SKM-1 treated with dmso at 0.1 percent for 144 hours (cell line): ENCODE data around the gene TXN2.

Source experiments
- DNase-seq: peaks from one replicate; lab custom pipeline; 2025; ENCODE audit not compliant: unreplicated experiment; lab: John Stamatoyannopoulos, UW

TXN2 gene, protein sequence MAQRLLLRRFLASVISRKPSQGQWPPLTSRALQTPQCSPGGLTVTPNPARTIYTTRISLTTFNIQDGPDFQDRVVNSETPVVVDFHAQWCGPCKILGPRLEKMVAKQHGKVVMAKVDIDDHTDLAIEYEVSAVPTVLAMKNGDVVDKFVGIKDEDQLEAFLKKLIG

DNA sequence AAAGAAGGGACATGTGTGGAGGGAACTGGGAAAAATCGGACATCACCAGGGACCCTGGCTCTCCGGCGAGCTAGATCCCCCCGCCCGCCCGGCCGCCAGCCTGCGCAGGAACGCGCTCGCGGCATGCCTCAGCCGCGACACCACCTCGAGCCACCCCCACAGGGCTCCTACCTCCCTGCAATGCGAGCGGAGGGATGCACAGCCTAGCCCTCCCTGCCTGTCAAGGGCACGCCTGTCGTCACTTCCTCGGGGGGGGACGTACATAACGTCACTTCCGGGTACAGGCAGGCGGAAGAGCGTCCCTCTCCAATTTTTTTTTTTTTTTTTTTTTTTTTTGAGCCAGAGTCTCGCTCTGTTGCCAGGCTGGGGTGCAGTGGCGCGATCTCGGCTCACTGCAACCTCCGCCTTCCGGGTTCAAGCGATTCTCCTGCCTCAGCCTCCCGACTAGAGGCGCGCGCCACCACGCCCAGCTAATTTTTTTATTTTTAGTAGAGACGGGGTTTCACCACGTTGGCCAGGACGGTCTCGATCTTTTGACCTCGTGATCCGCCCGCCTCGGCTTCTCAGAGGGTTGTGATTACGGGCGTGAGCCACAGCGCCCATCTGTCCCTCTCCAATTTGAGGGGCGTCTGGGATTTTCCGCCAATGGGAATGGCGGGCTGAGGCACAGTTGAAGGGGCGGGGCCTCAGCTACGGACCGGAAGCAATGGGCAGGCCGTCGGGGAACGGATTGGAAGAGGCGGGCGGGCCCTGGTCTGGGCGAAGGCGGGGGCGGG lies at the start of gene TXN2:
TSS of gene TXN2 (minus strand) at position 248 of the 776 bp plus-strand sequence. CDS start 803 bp downstream, outside the sequence.
- peak; percentile 97 for DNase-seq

DNA sequence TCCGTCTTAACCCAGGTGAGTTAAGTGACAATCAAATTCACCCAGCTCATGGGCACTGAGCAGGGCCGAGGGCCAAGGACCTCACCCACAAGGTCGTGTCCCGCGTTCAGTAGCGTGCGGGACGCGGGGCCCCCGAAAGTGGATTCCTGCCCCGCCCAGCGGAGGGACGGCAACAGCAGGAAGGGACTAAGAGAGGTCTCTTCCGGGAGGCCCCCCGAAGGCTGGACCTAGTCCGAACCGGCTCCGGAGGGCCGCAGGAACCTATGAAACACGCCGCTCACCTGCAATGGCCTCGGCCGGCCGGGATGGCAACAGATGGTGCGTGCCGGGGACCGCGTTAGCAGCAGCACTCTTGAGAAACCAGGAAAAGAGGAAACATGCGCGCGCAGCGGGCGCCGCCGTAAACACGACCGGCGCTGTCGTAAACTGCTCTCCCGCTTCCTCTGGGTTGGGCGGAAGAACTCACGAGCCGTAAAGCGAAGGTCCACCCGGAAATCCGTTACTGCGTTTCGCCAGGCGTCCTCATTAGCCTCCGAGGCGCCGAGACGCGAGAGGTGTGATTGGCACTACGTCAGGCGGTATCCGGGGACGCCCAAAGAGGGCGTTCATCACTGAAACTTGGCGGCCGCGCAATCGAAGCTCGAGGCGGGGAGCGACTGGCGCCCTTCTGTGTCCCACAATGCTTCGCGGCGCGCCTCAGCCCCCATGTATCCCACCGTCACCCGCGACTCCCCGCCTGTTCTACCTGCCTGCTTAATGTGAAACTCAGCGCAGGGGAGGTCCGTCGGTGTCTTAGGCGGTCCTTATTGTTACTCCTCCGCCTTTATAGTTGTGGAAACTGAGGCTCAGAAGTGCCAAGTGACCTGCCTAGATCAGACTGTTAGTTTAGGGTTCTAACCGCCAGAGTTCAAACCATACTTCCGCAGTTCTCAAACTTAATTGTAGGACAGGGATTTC lies 47.6 kb upstream of the TXN2 start, which contains the start of gene EIF3D:
TSS of gene EIF3D (minus strand) at position 372 of the 957 bp plus-strand sequence. CDS start 3,045 bp downstream, outside the sequence.
- DNase-seq: peak; percentile 99

DNA sequence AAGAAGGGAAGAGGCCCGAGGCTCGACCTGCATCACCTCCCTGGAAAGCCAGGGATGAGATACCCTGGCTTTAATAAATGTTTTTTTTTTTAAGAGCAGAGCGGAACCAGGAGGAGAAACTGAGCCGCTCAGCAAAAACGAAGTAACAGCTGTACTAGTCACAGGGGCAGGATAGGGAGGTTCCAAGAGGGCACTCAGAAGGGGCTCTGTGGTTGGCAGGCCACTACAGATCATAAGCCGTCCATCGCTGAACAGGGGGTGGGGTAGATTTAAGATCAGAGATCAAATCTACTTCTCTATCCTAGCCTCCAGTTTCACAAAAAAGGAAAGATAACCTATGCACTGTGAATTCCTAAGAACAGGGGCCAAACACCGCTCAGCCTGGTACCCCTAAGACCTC lies 46.9 kb upstream of the TXN2 start:
- DNase-seq: no peak

DNA sequence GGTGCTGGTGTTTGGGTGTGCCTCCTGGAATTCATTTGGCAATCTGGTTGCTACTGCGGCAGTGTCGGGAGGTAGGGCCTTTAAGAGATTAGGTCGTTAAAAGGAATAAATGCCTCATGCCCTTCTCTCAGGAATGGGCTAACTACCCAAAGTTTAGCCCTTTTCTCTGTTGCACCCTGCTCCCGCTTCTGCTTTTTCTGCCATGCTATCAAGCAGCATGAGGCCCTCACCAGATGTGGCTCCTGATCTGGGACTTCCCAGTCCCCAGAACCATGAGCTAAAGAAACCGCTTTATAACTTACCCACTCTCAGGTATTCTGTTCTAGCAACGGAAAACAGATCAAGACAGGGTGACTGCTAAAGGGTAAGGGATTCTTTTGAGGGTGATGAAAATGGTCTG lies 41.2 kb upstream of the TXN2 start:
- no peak for DNase-seq

DNA sequence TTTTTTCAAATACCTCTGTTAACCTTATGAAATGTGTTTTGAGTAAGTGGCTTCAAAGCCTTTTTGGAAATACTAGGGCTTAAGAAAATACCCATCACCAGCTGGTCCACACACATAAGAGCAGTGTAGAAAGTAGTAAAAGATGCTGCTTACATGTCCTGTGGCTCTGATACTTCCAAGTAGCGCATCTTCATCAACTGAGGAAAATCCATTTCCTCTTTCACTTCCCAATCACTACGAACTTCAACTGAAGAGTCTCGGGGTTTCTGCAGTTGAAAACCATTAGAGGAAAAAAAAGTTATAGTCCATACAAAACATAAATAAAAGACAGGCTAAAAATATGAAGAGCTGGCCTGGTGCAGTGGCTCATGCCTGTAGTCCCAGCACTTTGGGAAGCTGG lies 39.0 kb upstream of the TXN2 start:
- no peak for DNase-seq

DNA sequence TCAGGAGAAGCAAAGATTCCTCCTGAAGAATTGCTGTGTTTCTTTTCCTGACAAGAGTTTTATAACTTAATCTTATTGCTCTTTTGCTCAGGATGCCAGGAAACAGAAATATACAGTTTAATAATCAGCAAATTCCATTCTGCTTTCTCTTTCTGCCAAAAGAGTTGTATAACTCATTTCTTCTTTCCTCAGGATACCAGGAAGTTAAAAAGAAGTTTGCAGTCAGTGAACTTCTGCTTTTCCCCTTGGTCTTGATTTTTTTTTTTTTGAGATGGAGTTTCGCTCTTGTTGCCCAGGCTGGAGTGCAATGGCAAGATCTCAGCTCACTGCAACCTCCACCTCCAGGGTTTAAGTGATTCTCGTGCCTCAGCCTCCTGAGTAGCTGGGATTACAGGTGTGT lies 38.5 kb upstream of the TXN2 start:
- DNase-seq: peak; percentile 48

DNA sequence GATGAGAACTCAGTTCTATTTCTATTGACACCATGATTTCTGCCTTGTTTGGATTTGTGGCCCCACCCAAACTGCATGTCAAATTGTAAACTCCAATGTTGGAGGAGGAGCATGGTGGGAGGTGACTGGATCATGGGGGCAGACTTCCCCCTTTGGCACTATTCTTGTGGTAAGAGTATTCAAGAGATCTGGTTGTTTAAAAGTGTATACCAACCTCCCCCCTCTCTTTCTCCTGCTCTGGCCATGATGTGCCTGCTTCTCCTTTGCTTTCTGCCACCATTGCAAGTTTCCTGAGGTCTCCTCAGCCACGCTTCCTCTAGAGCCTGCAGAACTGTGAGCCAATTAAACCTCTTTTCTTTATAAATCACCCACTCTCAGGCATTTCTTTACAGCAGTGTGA lies 33.3 kb upstream of the TXN2 start:
- no peak for DNase-seq

DNA sequence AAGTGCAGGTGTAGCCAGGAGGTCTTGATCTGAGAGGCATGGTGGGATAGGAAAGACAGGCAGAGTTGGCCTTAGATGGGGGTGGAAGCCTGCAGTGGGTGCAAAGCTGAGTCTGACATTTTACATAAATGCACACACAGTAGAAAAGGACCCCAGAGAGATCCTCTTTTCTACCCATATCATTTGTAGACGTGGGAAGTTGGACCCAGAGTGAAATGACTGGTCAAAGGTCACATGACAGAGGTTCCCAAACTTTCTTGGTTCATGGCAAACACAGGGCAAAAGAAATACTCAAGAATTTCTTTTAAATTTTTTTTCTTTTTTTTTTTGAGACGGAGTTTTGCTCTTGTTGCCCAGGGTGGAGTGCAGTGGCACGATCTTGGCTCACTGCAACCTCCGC lies 31.6 kb upstream of the TXN2 start:
- DNase-seq: no peak

DNA sequence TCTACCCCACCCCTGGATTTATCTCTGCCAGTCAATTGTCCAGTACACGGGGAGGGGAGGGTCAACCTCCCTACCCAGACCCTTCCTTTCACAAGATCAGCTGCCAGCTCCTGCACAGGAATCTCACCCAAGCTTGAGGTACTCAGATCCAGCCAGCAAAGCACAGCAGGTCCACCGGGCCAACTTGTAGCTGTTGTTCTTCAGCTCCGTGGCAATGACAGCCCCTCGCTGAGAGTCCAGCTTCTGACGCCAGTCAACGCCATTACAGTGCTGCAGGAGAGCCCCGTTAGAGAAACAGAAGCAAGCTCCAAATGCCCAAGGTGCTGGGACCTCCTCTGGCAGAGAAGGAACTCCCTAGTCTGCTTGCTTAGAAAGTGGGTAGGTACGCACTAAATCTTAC lies 30.9 kb upstream of the TXN2 start:
- DNase-seq: no peak

DNA sequence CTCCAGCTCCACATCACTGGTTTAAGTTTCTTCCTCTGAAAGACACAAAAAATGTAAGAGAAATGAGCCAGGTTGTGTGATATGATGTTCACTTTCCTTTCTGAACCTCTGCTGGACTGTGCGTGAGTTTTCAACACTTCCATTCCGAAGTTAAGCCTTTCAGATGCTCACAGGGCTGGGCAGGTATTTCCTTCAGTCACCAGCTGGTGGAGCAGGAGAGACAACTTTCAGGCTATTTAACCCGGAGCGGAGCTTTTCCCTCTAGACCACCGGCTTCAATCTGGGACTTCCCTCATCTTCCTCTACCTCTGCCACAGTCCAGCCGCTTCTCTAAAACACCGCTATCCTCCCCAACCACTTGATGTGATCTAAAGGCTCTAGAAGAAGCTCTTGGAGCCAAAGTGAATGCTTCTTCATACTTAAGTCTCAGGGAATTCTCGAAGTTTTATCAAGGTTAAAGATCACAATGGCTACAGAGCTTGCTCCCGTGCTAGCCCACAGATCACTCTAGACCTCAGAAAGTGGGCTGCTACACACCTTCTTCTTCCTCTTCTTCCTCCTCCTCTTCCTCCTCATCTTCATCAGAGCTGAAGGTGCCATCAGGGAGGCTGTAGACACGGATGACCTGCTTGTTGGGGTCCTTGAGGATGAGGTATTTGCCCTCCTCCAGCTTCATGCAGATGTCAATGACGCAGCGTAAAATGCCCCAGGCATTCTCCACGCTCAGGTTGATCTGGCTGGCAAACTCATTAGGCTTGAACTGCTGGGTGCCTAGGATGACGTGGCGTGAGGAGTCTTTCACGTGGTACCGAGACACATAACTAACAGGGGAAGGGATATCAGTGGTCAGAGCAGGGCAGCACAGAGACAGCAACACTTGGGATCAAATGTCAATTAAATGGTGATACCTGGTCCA lies 29.8 kb upstream of the TXN2 start:
- DNase-seq: peak; percentile 22

DNA sequence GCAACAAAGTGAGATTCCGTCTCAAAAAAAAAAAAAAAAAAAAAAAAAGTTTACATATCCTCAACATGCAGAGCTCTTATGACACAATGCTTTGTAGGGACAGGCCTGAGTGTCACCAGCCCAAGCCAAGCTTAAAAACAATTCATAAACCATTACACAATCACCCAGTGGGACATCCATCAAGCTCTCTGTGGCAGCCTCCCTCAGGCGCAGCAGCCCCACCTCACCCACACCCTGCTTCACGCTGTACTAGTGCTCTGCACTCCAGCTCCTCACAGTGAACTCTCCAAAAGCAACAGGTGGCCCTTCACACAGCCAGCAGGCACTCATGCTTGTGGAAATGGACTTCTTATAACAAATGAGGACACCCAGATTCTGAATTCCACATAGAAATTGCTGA lies 28.9 kb upstream of the TXN2 start:
- DNase-seq: no peak

DNA sequence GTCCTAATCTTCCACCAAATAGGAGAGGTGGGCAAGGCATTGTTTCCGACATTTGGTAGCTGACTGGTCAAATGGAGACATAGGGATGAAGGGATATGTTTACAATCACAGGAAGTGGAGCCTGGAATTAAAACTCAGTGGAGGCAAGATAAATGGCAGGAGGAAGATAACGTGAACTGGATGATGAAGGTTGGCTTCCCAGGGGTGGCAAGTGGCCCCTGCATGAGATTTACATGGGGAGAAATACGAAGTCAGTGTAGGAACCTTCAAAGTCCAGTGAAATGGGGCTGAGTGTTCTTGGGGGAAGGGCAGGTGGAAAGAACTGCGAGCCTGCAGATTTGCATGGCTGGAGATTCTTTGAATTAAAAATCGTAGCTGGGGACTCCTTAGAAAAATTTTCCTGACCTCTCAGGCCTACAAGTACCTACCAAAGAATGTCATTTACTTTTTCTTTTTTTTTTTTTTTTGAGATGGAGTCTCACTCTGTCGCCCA lies 26.1 kb upstream of the TXN2 start:
- no peak for DNase-seq

DNA sequence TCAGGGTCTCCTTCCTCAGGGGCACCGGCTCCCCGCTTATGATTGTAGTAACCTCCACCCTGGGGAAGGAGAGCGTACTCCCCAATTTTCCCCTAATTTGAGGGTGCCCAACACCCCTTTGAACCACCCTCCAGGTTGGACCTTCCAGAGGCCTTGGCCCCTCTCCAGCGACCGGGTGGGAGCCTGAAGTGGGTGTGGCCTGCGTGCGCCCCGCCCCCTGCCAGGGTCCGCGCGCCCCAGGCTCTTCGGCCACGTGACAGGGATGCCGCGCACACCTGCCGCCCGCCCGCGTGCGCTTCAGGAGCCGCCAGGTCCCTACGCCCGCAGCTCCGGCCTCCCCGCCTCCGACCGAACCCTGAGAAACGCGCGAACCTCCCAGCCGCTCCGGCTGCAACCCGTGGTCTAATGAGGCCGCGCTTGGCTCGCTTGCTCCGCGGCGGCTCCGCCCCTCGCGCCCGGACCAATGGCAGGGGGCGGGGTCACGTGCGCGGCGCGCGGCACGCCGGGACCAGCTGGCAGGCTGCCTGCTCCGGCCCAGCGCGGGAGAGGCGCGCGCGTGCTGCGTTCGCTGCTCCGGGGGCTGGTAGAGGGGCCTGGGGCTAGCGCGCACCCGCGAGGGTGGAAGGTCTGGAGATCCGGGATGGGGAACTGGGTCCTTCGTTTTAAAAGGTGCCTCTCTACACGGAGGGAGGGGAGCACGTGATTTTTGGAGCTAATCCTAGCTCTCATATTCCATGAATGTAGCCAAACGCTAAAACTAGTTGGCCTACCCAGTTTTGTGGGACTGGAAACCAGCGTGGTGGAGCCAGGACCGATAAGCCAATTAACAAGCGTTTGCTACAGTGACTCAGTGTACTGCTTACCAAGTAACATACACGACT lies 25.4 kb upstream of the TXN2 start, which contains the start of gene FOXRED2:
TSS of gene FOXRED2 (minus strand) at position 404 of the 881 bp plus-strand sequence. CDS start 618 bp downstream, outside the sequence.
- DNase-seq: peak; percentile 70

DNA sequence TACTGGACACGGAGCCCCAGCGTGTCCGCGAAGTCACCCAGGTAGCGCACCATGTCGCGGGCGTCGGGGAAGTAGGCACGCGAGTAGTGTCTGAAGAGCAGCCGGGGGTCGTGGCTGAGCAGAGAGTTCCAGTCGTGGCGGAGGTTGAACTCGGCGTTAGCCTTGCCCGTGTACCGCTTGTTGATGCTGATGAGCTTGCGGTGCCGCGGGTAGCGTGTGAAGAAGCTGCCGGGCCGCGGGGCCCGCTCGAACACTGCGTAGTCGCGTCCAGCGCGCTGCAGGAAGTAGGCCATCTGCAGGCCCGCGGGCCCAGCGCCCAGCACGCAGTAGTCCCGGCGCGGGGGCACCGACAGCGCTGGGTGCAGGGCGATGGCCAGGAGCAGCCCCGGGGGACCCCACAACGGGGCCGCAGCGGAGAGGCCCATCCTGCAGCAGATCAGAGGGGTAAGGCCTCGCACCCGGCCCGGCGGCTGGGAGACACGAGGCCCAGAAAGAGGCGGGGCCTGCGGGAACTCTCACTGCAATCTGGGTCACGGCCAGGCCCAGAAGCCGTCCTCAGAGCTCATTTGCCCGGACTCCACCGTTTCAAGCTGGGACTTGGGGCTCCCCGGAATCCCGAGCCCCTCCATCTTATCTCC lies 24.7 kb upstream of the TXN2 start:
- no peak for DNase-seq

DNA sequence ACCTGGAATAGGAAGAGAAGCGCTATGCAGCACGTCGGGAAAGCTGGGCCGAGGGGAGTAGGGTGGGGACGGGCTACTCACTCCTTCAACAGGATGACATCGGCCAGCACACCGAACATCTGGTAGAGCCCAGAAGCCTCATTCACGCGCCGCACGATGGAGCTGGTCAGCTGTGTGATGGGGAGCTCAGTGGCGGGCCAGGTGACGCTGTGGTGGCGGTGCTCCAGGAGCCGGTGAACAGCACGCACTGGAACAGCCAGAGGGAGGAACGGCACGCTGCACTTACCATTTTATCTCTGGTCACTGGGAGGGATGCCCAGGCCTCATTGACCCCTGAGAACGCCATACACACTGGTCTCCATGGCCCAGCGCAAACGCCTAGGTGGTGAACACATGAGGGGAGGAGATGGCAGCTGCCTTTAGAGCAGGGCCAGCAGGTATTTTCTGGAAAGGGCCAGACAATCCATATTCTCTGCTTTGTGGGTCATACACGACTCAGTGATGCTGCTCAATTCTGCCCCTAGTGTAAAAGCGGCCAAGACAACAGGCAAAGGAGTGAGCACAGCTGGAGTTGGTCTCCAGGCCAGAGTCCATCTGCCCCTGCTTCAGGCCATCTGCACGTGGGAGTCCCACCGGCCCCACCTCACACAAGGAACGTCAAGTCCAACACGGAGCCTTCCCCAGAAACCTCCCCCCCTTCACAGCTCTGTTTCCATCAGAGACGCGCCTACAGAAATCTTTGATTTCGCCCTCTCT lies 16.6 kb upstream of the TXN2 start:
- DNase-seq: no peak

DNA sequence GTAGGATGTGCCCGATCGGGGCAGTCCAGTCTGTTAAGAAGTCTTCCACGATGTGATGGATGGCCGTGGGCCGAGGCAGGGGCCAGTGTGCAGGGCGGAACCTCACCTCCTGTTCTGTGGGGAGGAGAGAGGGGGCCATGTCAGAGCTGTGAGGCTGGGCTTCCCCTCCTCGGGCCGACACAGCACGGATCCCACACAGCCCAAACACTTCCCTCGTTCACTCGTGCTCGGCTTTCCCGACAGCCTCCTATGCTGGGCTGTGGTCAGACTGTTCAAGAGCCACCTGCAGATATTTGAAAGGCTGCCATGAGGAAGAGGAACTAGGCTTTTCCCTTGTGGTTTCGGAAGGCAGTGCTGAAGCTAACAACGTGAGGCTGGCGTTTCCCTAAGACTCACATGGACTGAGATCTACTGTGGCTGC lies 12.3 kb upstream of the TXN2 start:
- DNase-seq: peak; percentile 87

DNA sequence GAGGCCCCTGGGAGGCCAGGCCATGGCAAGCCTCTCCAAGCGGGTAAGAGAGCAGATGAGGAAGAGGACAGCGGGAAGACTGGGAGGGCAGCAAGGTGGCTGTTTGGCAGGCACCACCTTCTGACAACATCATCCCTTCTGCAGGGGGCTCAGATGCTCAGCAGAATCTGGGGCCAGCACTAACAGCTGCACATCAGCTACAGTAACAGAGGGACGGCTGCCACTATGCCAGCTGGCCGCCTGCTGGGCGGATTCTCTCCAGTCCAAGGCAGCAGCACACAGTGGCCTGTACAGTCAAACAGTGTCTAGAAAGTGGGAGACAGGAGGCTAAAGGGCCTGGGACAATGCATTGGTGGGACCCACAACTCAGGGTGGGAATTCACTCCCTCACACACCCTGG lies 10.7 kb upstream of the TXN2 start:
- DNase-seq: no peak

DNA sequence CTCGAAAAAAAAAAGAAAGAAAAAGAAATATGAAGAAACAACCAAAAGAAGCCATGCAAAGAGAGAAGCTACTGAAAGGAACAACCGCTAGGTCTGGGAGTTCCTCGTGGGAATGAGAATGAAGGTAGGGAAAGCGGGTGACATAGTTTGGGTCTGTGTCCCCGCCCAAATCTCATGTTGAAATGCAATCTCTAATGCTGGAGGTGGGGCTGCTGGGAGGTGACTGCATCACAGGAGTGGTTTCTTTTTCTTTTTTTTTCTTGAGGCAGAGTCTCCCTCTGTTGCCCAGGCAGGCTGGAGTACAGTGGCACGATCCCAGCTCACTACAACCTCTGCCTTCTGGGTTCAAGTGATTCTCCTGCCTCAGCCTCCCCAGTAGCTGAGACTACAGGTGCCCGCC lies 9.7 kb upstream of the TXN2 start:
- DNase-seq: no peak
